ENCODE measurements around the gene ADAMTSL5. TPM values are rescaled to one million over a fixed set of nuclear protein-coding genes. Genes with fewer than 3 reads are reported as not detected.

The ADAMTSL5 gene
- total and polyA plus RNA-seq, 9 of the 15 experiments (the other 6 are each of a cell fraction or from before 2014, with no cell fraction given) = 1.0 to 11.6 (median 4.1) TPM

DNA sequence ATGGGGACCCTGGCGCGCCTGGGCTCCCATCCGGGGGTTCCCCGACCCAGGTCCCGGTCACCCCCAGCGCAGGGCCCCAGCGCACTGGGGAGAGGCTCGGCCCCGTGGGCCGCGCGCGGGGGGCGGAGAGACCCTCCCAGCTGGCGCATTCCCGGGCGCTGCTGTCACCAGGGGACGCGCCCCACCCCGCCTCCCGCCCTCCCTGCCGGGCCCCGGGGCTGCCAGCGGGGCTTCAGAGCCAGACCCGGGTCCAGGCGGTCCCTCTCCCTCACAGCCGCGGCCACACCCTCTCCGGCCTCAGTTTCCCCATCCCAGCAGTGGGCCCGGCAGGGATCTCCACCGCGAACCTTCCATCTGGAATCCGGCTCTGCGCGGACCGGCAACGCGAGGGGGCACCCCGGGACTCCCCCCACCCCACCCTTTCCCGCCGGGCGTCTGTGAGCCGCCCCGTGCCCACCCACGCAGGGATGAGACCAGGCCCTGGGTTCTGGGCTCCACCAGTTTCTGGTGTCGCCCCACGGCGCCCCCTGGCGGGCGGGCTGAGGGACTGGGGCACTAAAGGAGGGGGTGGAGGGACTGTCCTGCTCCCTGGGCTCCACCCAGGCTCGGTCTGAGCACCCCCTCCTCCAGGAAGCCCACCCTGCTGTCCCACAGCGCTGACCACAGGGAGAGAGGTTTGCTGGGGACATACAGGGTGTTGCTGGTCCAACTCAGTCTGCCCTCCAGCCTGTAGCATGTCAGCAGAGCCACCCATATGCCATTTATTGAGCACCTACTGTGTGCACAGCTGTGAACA lies 878 bp upstream of the ADAMTSL5 start (continued):
- TF ChIP-seq SP1 (CRISPR knock-in tag; IDR thresholded peaks at IDR 0.05) (peak; percentile 71; the same call in 1 of the 2 replicates), SMARCA4 (IDR thresholded peaks at IDR 0.05) (0 out of 2 replicates have a peak, but pooled peaks have one; percentile 52), POLR2G (IDR thresholded peaks at IDR 0.05; ENCODE audit: low read depth, low read length) (0 out of 2 replicates have a peak, but pooled peaks have one; percentile 27), TARDBP (IDR thresholded peaks at IDR 0.05) (0 out of 2 replicates have a peak, but pooled peaks have one; percentile 42), KDM1A (IDR thresholded peaks at IDR 0.05) (peak in 1 of 2 experiments; percentile 69; a peak in 3 of 4 replicates), FOXK1 (CRISPR knock-in tag; IDR thresholded peaks at IDR 0.05; ENCODE audit: borderline replicate concordance) (peak; percentile 49; the same call in 1 of the 2 replicates), CREB1 (IDR thresholded peaks at IDR 0.05) (no peak), CREB1 (CRISPR knock-in tag; IDR thresholded peaks at IDR 0.05) (0 out of 2 replicates have a peak, but pooled peaks have one; percentile 26), STAG1 (CRISPR knock-in tag; IDR thresholded peaks at IDR 0.05; ENCODE audit: borderline replicate concordance) (peak; percentile 64), PRDM10 (IDR thresholded peaks at IDR 0.05; ENCODE audit: partially characterized antibody) (peak; percentile 25), RFX5 (IDR thresholded peaks at IDR 0.05; ENCODE audit: low read depth, low read length) (no peak), MTA1 (IDR thresholded peaks at IDR 0.05; ENCODE audit: borderline replicate concordance) (peak; percentile 38; the same call in 1 of the 2 replicates), MEF2D (tag; conservative IDR thresholded peaks at IDR 0.05; ENCODE audit: low read depth) (no peak), RBM25 (IDR thresholded peaks at IDR 0.05; ENCODE audit: low read depth, low read length, severe bottlenecking) (peak; percentile 60), ZBED1 (IDR thresholded peaks at IDR 0.05) (no peak), CBX1 (IDR thresholded peaks at IDR 0.05; ENCODE audit: low read depth) (peak; percentile 75; the same call in 1 of the 2 replicates), NEUROD1 (IDR thresholded peaks at IDR 0.05; ENCODE audit: borderline replicate concordance, low read depth, low read length, partially characterized antibody) (peak; percentile 31), ADNP (tag; IDR thresholded peaks at IDR 0.05) (peak; percentile 58; the same call in 1 of the 2 replicates)
- TF ChIP-seq, protein P1, sequence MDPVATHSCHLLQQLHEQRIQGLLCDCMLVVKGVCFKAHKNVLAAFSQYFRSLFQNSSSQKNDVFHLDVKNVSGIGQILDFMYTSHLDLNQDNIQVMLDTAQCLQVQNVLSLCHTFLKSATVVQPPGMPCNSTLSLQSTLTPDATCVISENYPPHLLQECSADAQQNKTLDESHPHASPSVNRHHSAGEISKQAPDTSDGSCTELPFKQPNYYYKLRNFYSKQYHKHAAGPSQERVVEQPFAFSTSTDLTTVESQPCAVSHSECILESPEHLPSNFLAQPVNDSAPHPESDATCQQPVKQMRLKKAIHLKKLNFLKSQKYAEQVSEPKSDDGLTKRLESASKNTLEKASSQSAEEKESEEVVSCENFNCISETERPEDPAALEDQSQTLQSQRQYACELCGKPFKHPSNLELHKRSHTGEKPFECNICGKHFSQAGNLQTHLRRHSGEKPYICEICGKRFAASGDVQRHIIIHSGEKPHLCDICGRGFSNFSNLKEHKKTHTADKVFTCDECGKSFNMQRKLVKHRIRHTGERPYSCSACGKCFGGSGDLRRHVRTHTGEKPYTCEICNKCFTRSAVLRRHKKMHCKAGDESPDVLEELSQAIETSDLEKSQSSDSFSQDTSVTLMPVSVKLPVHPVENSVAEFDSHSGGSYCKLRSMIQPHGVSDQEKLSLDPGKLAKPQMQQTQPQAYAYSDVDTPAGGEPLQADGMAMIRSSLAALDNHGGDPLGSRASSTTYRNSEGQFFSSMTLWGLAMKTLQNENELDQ (CRISPR knock-in tag; IDR thresholded peaks at IDR 0.05; ENCODE audit: borderline replicate concordance) = 0 out of 2 replicates have a peak, but pooled peaks have one; percentile 69
- TF ChIP-seq, protein P2, sequence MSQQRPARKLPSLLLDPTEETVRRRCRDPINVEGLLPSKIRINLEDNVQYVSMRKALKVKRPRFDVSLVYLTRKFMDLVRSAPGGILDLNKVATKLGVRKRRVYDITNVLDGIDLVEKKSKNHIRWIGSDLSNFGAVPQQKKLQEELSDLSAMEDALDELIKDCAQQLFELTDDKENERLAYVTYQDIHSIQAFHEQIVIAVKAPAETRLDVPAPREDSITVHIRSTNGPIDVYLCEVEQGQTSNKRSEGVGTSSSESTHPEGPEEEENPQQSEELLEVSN (IDR thresholded peaks at IDR 0.05; ENCODE audit: borderline replicate concordance in 1 of 2, extremely low read depth in 1 of 2, insufficient read depth in 1 of 2, insufficient read length in 1 of 2, low read depth in 1 of 2, low read length in 1 of 2, poor library complexity in 1 of 2, severe bottlenecking in 1 of 2) = peak in 1 of 2 experiments; percentile 15
